Heart left ventricle (tissue), 16 donors: ENCODE results near the gene RCCD1. TPM values are rescaled to one million over a fixed set of nuclear protein-coding genes. Genes with fewer than 3 reads are reported as not detected.
A peak's percentile ranks its signal among the peaks of the same experiment; 100 is the strongest.

Experiments used
- ATAC-seq, 4 donors: fragments of 200-7000 bp; cut with Tn5 transposase; one replicate each; pipeline ENCODE4 v1.9.1; 2020 to 2022; ENCODE audit warnings: moderate library complexity in 4 of 4, mild to moderate bottlenecking in 3 of 4, moderate number of reproducible peaks in 1 of 4
- DNase-seq, 5 donors: peaks; one replicate each; pipeline ENCODE4 v3.0.0-alpha.2; 2020
- H3K27ac ChIP-seq, 12 donors: fragments of 200-600 bp; sonication (generic) in 4 of 12; one replicate each; pipeline versions ENCODE4 v1.5.0 to v1.8.0; 2016 to 2022; ENCODE audit warnings: mild to moderate bottlenecking in 2 of 12
- H3K27me3 ChIP-seq, 9 donors: fragments of 200-600 bp; sonication (generic) in 2 of 9; one replicate each; pipeline versions ENCODE4 v1.5.1 to v1.8.0; 2016 to 2022; ENCODE audit warnings: mild to moderate bottlenecking in 3 of 9
- H3K36me3 ChIP-seq, 9 donors: fragments of 200-600 bp; sonication (generic) in 2 of 9; one replicate each; pipeline versions ENCODE4 v1.5.0 to v1.8.0; 2018 to 2022; ENCODE audit warnings: mild to moderate bottlenecking in 2 of 9
- H3K4me1 ChIP-seq, 12 donors: fragments of 200-600 bp; sonication (generic) in 4 of 12; one replicate each; pipeline versions ENCODE4 v1.5.0 to v1.8.0; 2016 to 2022; ENCODE audit warnings: mild to moderate bottlenecking in 3 of 12
- H3K4me3 ChIP-seq, 12 donors: fragments of 200-600 bp; sonication (generic) in 4 of 12; one replicate each; pipeline versions ENCODE4 v1.5.0 to v1.8.0; 2017 to 2022; ENCODE audit warnings: mild to moderate bottlenecking in 9 of 12, moderate library complexity in 4 of 12
- H3K9me3 ChIP-seq, 12 donors: fragments of 200-600 bp; sonication (generic) in 4 of 12; one replicate each; pipeline versions ENCODE4 v1.5.0 to v1.8.0; 2016 to 2022; ENCODE audit warnings: mild to moderate bottlenecking in 1 of 12
- POLR2A ChIP-seq, 2 donors: fragments of 450-650 bp; IDR thresholded peaks; one replicate each; pipeline ENCODE4 v1.6.1; 2017; ENCODE audit warnings: antibody characterized with exemption in 2 of 2, mild to moderate bottlenecking in 2 of 2, moderate library complexity in 2 of 2
- WGBS, 4 donors: extraction: QIAGEN DNeasy Blood & Tissue Kit in 2 of 4; methylation state at CpG; one replicate each; pipeline versions ENCODE4 v1.1.5 to v1.1.7; 2013 to 2018; 5-methylcytosine and 5-hydroxymethylcytosine counted together
- intact Hi-C, 10 donors: fragments of 100-400 bp; cut with DNase I; formaldehyde crosslinking; loops; one replicate each; pipeline versions ENCODE4 v1.11.1 to v1.14.2; 2022
- polyA plus RNA-seq, 2 donors: library from polyadenylated mRNA; stranded (reverse); fragments of 200-250 nt; gene quantifications; one replicate each; pipeline ENCODE4 v1.2.3, GENCODE V29; 2013
- total RNA-seq, 9 donors: library from RNA; depleted of rRNA in 2 of 9; stranded (reverse); fragments of >200 nt in 2 of 9; fragmentation: NEBNext Ultra II Directional in 3 of 9; extraction: Animal tissue kit (Norgen Biotek cat#: 25700) in 3 of 9; gene quantifications; one replicate each; pipeline versions ENCODE4 v1.1.0 to v1.2.4, GENCODE V29; 2016 to 2023
- TF ChIP-seq, protein P1 (sequence below), 12 donors: fragments of 200-600 bp; sonication (generic) in 4 of 12; IDR thresholded peaks; one replicate each; pipeline versions ENCODE4 v1.5.0 to v1.8.0; 2018 to 2022; ENCODE audit warnings: antibody characterized with exemption in 12 of 12, mild to moderate bottlenecking in 5 of 12
- donor health status: ischemic (EF 13 %, LVEDD 7.1; RV severe dilation, severe dysfunction).
- donor health status: healthy with polysubstance abuse.
- donor health status: DM: no; HTN: yes; CAD: no.
- donor health status: DM: no; HTN: no; CAD: no.
- donor health status: ischemic (EF 25% LVEDD 6.9; RV normal size, moderate dysfunction).
- donor health status: ischemic (EF 25% LVEDD 5.7; RV mildly dilated, moderate dysfunction).
- donor health status: healthy.
- donor health status: DM: yes; HTN: yes; CAD: no.
- donor health status: ischemic (EF 35%, LVEDD 5.7; RV mildly dilated, moderate dysfunction).
- donor health status: nonischemic (EF 11% LVEDD 7.7; RV severe dilation, severe dysfunction).
- donor health status: DM: yes; HTN: yes; CAD: no.
- donor health status: PGD.
- donor health status: ischemic (EF 29% LVEDD 5.4; RV normal size, mild dysfunction).
- donor health status: nonischemic (EF 23%, LVEDD 6.1; RV moderate dilation, normal function).

Gene RCCD1
- total and polyA plus RNA-seq, 11 donors, result 5.4 to 11.1 (median 6.9) TPM

DNA sequence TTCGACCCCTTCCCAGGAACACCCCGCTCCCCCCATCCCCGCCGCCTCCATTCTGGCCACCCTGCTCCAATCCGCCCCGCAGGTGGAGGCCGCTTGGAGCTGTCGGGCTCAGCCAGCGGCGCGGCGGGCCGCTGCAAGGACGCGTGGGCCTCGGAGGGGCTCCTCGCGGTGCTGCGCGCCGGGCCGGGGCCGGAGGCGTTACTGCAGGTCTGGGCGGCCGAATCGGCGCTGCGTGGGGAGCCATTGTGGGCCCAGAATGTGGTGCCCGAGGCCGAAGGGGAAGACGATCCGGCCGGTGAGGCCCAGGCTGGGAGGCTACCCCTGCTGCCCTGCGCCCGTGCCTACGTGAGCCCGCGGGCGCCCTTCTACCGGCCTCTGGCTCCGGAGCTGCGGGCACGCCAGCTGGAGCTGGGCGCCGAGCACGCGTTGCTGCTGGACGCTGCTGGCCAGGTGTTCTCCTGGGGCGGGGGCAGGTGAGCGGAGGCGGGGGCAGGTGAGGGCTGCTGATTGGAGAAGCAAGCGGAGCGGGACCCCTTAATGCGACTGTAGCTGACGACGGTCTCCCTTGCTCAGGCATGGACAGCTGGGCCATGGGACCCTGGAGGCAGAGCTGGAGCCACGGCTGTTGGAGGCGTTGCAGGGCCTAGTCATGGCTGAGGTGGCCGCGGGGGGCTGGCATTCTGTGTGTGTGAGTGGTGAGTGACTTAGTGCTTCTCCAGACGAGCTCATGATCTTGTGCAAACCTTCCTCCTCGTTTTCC, 2.5 kb downstream of the RCCD1 start:
- peak overlapping the region; percentile 40 to 96 (median 70) for H3K4me3 ChIP-seq
- no peaks in the 10 kb centered on the region for H3K9me3 ChIP-seq
- ATAC-seq, result peak in 2 of 4 donors; percentile 6 to 16
- peaks cover 0 to 54% (median 29%) of the 10 kb centered on the region in 12 donors for H3K4me1 ChIP-seq
- intact Hi-C loops, result loop anchor here (2.0 to 10.0 kb wide), 12 partner anchors 35 to 315 kb away; partner anchors contain the start of genes PRC1 (in 2 of the 10) and VPS33B (in 1 of the 10)
- TF ChIP-seq, protein P1, sequence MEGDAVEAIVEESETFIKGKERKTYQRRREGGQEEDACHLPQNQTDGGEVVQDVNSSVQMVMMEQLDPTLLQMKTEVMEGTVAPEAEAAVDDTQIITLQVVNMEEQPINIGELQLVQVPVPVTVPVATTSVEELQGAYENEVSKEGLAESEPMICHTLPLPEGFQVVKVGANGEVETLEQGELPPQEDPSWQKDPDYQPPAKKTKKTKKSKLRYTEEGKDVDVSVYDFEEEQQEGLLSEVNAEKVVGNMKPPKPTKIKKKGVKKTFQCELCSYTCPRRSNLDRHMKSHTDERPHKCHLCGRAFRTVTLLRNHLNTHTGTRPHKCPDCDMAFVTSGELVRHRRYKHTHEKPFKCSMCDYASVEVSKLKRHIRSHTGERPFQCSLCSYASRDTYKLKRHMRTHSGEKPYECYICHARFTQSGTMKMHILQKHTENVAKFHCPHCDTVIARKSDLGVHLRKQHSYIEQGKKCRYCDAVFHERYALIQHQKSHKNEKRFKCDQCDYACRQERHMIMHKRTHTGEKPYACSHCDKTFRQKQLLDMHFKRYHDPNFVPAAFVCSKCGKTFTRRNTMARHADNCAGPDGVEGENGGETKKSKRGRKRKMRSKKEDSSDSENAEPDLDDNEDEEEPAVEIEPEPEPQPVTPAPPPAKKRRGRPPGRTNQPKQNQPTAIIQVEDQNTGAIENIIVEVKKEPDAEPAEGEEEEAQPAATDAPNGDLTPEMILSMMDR (IDR thresholded peaks at IDR 0.05), result no peak
- H3K27ac ChIP-seq, result peak overlapping the region in 9 of 12 donors; percentile 1 to 85 (median 66)
- WGBS, 4 donors, result 20 to 28% (median 26%) methylated on average over 21 to 63 of the region's 63 CpGs
- H3K36me3 ChIP-seq, result peaks cover 0 to 43% (median 35%) of the 10 kb centered on the region in 9 donors
- DNase-seq, result no peak
- no peaks in the 10 kb centered on the region for H3K27me3 ChIP-seq

DNA sequence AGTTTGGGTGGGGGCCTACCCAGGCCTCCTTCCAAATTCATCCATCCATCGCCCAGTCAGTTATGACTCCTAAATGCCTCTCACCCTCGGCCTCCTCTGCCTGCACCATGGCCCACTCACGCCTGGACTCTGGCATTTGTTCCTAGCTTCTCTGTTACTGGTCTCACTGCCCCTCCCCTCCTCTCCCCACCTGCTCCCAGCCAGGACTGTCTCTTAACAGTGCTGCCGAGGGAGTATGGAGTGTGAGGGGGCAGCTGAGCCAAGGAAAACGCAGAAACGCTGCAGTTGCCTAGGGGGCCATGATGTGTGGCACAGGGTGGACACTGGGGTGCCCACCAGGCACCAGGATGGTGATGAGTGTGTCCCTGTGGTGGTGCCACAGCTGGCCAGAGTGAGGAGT, 3.1 kb downstream of the RCCD1 start:
- no peak for ATAC-seq
- intact Hi-C loops, result loop anchor here (2.0 to 10.0 kb wide), 12 partner anchors 35 to 315 kb away; partner anchors contain the start of genes PRC1 (in 2 of the 10) and VPS33B (in 1 of the 10)
- peaks cover 0 to 54% (median 29%) of the 10 kb centered on the region in 12 donors for H3K4me1 ChIP-seq
- no peak for TF ChIP-seq POLR2A (IDR thresholded peaks at IDR 0.05)
- TF ChIP-seq, protein P1 (IDR thresholded peaks at IDR 0.05), result no peak
- peak overlapping the region in 8 of 12 donors; percentile 65 to 86 (median 73) for H3K4me3 ChIP-seq
- 62 to 82% (median 72%) methylated on average over 6 of the region's 6 CpGs for WGBS, 4 donors
- DNase-seq, result no peak
- H3K9me3 ChIP-seq, result no peaks in the 10 kb centered on the region
- no peaks in the 10 kb centered on the region for H3K27me3 ChIP-seq
- peaks cover 0 to 43% (median 31%) of the 10 kb centered on the region in 9 donors for H3K36me3 ChIP-seq
- peak overlapping the region in 3 of 12 donors; percentile 8 to 76 (median 66) for H3K27ac ChIP-seq

DNA sequence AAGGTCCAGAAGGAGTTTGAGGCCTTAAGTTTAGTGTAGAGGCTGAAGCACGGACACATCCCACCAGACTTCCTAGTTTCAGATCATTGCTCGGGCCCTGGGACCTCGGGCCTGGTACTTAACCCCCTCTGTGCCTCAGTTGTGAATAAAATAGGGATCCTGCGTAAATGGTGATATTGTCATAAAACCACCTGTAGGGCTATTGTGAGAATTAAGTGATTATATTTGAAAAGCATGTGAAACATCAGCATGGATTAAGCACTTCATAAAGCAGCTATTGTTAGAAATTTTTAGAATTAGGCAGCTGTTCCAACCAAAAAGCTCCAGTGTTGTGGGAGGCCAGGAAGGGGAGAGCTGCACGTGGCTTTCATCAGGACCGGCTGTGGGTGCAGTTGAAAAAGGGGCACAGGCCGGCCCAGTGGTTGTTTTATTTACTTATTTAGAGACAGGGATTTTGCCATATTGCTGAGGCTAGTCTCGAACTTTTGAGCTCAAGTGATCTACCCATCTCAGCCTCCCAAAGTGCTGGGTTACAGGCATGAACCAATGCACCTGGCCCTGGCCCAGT, 4.4 kb downstream of the RCCD1 start:
- Histone ChIP-seq H3K4me1 (peaks cover 0 to 54% (median 29%) of the 10 kb centered on the region in 12 donors), H3K27ac (peak overlapping the region in 7 of 12 donors; percentile 23 to 69 (median 50)), H3K27me3 (no peaks in the 10 kb centered on the region), H3K36me3 (peaks cover 0 to 43% (median 33%) of the 10 kb centered on the region in 9 donors), H3K9me3 (no peaks in the 10 kb centered on the region), H3K4me3 (no peak overlapping the region)
- intact Hi-C loops, result loop anchor here (5.0 to 10.0 kb wide), 9 partner anchors 33 to 313 kb away; partner anchors contain the start of genes PRC1 (in 2 of the 10) and VPS33B (in 1 of the 10)
- TF ChIP-seq, protein P1 (IDR thresholded peaks at IDR 0.05), result no peak
- no peak for TF ChIP-seq POLR2A (IDR thresholded peaks at IDR 0.05)
- DNase-seq (no peak), ATAC-seq (no peak)
- 70 to 84% (median 79%) methylated on average over 8 of the region's 8 CpGs for WGBS, 4 donors

DNA sequence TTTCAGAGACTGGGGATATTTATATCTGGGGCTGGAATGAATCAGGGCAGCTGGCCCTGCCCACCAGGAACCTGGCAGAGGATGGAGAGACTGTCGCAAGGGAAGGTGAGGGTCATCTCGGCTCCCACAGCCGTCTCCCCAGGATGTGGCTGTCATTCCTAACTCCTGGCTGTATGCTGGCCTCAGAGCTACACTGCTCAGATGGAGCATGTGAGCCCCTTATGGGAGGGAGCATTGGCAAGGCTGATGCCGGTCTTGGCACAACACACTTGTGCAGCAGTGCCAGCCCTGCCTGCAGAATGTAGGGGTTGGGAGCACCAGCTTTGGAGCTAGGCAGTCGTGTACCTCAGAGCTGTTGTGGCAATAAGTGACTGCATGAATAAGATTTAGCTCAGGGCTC, 5.2 kb downstream of the RCCD1 start:
- intact Hi-C loops, result loop anchor here (5.0 to 10.0 kb wide), 9 partner anchors 32 to 312 kb away; partner anchors contain the start of genes PRC1 (in 2 of the 10) and VPS33B (in 1 of the 10)
- H3K27ac ChIP-seq, result peak overlapping the region in 8 of 12 donors; percentile 23 to 69 (median 48)
- H3K4me3 ChIP-seq, result no peak overlapping the region
- H3K9me3 ChIP-seq, result no peaks in the 10 kb centered on the region
- peak in 4 of 5 donors; percentile 73 to 82 (median 76) for DNase-seq
- 43 to 60% (median 51%) methylated on average over 4 to 5 of the region's 5 CpGs for WGBS, 4 donors
- peaks cover 0 to 49% (median 36%) of the 10 kb centered on the region in 9 donors for H3K36me3 ChIP-seq
- peaks cover 0 to 50% (median 29%) of the 10 kb centered on the region in 12 donors for H3K4me1 ChIP-seq
- peak; percentile 68 to 90 (median 87) for ATAC-seq
- H3K27me3 ChIP-seq, result no peaks in the 10 kb centered on the region
- no peak for TF ChIP-seq POLR2A (IDR thresholded peaks at IDR 0.05)
- TF ChIP-seq, protein P1 (IDR thresholded peaks at IDR 0.05), result no peak
